ENCODE measurements around the gene MVK.

DNA sequence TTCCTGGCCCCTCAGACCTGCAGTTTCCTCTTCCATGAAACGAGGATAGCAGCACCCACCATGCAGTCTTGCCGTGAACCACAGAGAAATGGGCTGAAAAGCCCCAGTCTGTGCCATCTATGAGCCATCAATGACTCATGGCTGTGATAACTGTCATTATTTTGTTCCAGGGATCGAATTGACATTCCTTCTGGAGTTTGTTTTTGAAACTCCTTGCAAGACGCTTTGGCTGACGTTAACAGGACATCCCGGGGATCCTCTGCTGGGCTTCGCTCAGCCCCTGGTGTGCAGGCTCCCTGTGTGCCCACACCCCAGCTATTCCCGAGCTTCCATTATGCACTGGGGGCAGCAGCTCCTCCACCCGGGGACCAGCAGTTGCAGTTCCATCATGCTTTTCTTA is 34.1 kb upstream of the MVK start:
- TF ChIP-seq CTCF (IDR thresholded peaks at IDR 0.05; ENCODE audit: poor library complexity) (no peak), EZH2phosphoT487 (IDR thresholded peaks at IDR 0.05; ENCODE audit: low read depth, severe bottlenecking, unreplicated experiment) (no peak)
